ENCODE measurements around the gene OTOP3.
"Not testable (repeated sequence)": the region's sequence is repeated elsewhere in the genome, so short reads cannot be mapped to it uniquely, and the experiment has no call there.

Gene OTOP3

DNA sequence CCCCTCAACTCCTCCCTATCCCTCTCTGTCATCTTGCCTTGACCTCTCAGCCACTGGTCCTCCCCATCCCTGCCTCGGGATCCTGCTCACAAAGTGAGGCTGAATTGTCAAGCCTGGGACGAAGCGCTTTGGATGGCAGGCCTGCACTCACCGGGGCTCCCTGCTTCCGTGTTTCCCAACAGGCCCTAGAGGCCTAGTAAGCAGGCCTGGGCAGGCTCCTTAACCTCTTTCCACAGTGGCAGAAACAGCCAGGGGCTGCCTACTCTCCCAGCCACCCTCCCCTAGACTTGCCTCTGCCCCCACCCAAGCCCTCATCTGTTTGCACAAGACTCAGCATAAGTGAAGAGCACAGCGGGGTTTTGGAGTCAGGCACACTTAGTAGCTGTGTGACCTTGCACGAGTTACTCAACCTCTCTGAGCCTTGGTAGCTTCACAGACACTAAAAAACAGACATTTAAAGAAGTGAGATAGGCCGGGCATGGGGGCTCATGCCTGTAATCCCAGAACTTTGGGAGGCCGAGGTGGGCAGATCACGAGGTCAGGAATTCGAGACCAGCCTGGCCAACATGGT, 37.2 kb upstream of the OTOP3 start:
- no peak overlapping the region for H3K4me3 ChIP-seq (ENCODE audit: low read length)
- DNase-seq (ENCODE audit: low read depth), result no peak
- TF ChIP-seq, protein P1, sequence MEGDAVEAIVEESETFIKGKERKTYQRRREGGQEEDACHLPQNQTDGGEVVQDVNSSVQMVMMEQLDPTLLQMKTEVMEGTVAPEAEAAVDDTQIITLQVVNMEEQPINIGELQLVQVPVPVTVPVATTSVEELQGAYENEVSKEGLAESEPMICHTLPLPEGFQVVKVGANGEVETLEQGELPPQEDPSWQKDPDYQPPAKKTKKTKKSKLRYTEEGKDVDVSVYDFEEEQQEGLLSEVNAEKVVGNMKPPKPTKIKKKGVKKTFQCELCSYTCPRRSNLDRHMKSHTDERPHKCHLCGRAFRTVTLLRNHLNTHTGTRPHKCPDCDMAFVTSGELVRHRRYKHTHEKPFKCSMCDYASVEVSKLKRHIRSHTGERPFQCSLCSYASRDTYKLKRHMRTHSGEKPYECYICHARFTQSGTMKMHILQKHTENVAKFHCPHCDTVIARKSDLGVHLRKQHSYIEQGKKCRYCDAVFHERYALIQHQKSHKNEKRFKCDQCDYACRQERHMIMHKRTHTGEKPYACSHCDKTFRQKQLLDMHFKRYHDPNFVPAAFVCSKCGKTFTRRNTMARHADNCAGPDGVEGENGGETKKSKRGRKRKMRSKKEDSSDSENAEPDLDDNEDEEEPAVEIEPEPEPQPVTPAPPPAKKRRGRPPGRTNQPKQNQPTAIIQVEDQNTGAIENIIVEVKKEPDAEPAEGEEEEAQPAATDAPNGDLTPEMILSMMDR (conservative IDR thresholded peaks at IDR 0.05; ENCODE audit: low read length), result no peak

GRCh38 chr17:74900208-74900607, 35.5 kb upstream of the OTOP3 start:
- TF ChIP-seq, protein P1 (conservative IDR thresholded peaks at IDR 0.05; ENCODE audit: low read length), result no peak
- DNase-seq (ENCODE audit: low read depth), result no peak
- no peak overlapping the region for H3K4me3 ChIP-seq (ENCODE audit: low read length)

- TF ChIP-seq, protein P1 (conservative IDR thresholded peaks at IDR 0.05; ENCODE audit: low read length), result no peak
- no peak for DNase-seq (ENCODE audit: low read depth)
- H3K4me3 ChIP-seq (ENCODE audit: low read length), result no peak overlapping the region
Observed at GRCh38 chr17:74901353-74902135, 34.2 kb upstream of the OTOP3 start.

- TF ChIP-seq, protein P1 (conservative IDR thresholded peaks at IDR 0.05; ENCODE audit: low read length), result no peak
- no peak for DNase-seq (ENCODE audit: low read depth)
- no peak overlapping the region for H3K4me3 ChIP-seq (ENCODE audit: low read length)
Observed at GRCh38 chr17:74903034-74903433, 32.7 kb upstream of the OTOP3 start.

DNA sequence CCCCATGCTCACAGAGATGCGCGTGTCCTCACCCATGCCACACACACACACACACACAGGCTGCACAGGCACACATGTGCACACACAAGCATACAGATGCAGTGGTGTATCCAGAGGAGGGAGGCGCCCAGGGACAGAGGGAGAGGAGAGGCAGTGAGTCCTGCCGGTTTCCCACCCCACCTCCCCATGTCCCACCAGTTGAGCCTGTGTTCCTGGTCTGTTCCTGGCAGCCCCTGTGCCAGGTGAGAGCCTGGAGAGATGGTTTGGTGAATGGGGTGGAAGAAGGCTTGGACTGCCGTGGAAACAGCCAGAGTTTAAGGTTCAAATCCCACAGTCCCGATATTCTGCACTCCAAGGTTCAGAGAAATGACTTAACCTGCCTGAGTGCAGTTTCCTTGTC, 32.0 kb upstream of the OTOP3 start:
- no peak for DNase-seq (ENCODE audit: low read depth)
- TF ChIP-seq, protein P1 (conservative IDR thresholded peaks at IDR 0.05; ENCODE audit: low read length), result no peak
- no peak overlapping the region for H3K4me3 ChIP-seq (ENCODE audit: low read length)

GRCh38 chr17:74904687-74905409, 30.9 kb upstream of the OTOP3 start:
- TF ChIP-seq, protein P1 (conservative IDR thresholded peaks at IDR 0.05; ENCODE audit: low read length), result no peak
- DNase-seq (ENCODE audit: low read depth), result no peak
- no peak overlapping the region for H3K4me3 ChIP-seq (ENCODE audit: low read length)

DNA sequence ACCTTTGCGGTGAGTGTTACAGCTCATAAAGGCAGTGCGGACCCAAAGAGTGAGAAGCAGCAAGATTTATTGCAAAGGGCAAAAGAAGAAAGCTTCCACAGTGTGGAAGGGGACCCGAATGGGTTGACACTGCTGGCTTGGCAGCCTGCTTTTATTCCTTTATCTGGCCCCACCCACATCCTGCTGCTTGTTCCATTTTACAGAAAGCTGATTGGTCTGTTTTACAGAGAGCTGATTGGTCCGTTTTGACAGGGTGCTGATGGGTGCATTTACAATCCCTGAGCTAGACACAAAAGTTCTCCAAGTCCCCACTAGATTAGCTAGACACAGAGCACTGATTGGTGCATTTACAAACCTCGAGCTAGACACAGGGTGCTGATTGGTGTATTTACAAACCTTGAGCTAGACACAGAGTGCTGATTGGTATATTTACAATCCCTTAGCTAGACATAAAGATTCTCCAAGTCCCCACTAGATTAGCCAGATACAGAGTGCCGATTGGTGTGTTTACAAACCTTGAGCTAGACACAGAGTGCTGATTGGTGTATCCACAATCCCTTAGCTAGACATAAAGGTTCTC, 29.4 kb upstream of the OTOP3 start:
- DNase-seq (ENCODE audit: low read depth); H3K4me3 ChIP-seq (ENCODE audit: low read length): not testable (repeated sequence)
